ENCODE results near the gene KLHL33.
A peak's percentile ranks its signal among the peaks of the same experiment; 100 is the strongest.
"Not testable (repeated sequence)": the region's sequence is repeated elsewhere in the genome, so short reads cannot be mapped to it uniquely, and the experiment has no call there.

The KLHL33 gene

GRCh38 chr14:20435582-20436362 is at the start of gene KLHL33:
TSS of gene KLHL33 (minus strand) at chr14:20436166. CDS start at chr14:20435811, 355 bp downstream.
- DNase-seq (ENCODE audit: low read depth): no peak

- DNase-seq (ENCODE audit: low read depth): no peak
Measured at GRCh38 chr14:20482382-20482781, 46.4 kb upstream of the KLHL33 start.

- DNase-seq (ENCODE audit: low read depth): no peak
Measured at GRCh38 chr14:20478894-20479293, 42.9 kb upstream of the KLHL33 start.

- DNase-seq (ENCODE audit: low read depth): no peak
Measured at GRCh38 chr14:20477211-20477876, 41.4 kb upstream of the KLHL33 start.

GRCh38 chr14:20476776-20477175 is 40.8 kb upstream of the KLHL33 start:
- DNase-seq (ENCODE audit: low read depth): no peak

- no peak for DNase-seq (ENCODE audit: low read depth)
Measured at GRCh38 chr14:20472536-20473169, 36.7 kb upstream of the KLHL33 start.

- no peak for DNase-seq (ENCODE audit: low read depth)
Measured at GRCh38 chr14:20470603-20470901, 34.6 kb upstream of the KLHL33 start.

GRCh38 chr14:20469890-20470602 is 34.1 kb upstream of the KLHL33 start:
- peak; percentile 6 for DNase-seq (ENCODE audit: low read depth)

GRCh38 chr14:20469242-20469889 is 33.4 kb upstream of the KLHL33 start, which contains the start of gene PNP:
TSS of gene PNP (plus strand) at chr14:20469406. CDS start at chr14:20469525, 119 bp downstream.
- DNase-seq (ENCODE audit: low read depth): peak; percentile 75

- DNase-seq (ENCODE audit: low read depth): no peak
Measured at GRCh38 chr14:20468764-20469241, 32.8 kb upstream of the KLHL33 start.

- peak; percentile 97 for DNase-seq (ENCODE audit: low read depth)
Measured at GRCh38 chr14:20461225-20462141, 25.5 kb upstream of the KLHL33 start, which contains the start of gene PIP4P1. TSS of gene PIP4P1 (minus strand) at chr14:20461434. CDS start at chr14:20461325, 109 bp downstream.

GRCh38 chr14:20460458-20461224 is 24.7 kb upstream of the KLHL33 start:
- peak; percentile 56 for DNase-seq (ENCODE audit: low read depth)

GRCh38 chr14:20458031-20458789 is 22.2 kb upstream of the KLHL33 start:
- DNase-seq (ENCODE audit: low read depth): no peak

- no peak for DNase-seq (ENCODE audit: low read depth)
Measured at GRCh38 chr14:20456971-20457370, 21.0 kb upstream of the KLHL33 start.

- DNase-seq (ENCODE audit: low read depth): no peak
Measured at GRCh38 chr14:20455355-20456300, 19.7 kb upstream of the KLHL33 start.

GRCh38 chr14:20454516-20455354 is 18.8 kb upstream of the KLHL33 start, which contains the start of the genes APEX1 and OSGEP:
TSS of gene APEX1 (plus strand) at chr14:20455226. CDS start at chr14:20455646, 420 bp downstream.
TSS of gene OSGEP (minus strand) at chr14:20454812. CDS start at chr14:20454683, 129 bp downstream.
- DNase-seq (ENCODE audit: low read depth): peak; percentile 94

- not testable (repeated sequence) for DNase-seq (ENCODE audit: low read depth)
Measured at GRCh38 chr14:20452831-20453230, 16.9 kb upstream of the KLHL33 start.

Data from activated T-helper 1 cell treated with Interleukin-2 at 50 U/mL for 16 hours (primary cell).